ENCODE measurements around the gene SLC15A3. TPM values are rescaled to one million over a fixed set of nuclear protein-coding genes. Genes with fewer than 3 reads are reported as not detected.

Gene SLC15A3
- total RNA-seq, 1 donor from 2014 or later = 3.5 TPM

DNA sequence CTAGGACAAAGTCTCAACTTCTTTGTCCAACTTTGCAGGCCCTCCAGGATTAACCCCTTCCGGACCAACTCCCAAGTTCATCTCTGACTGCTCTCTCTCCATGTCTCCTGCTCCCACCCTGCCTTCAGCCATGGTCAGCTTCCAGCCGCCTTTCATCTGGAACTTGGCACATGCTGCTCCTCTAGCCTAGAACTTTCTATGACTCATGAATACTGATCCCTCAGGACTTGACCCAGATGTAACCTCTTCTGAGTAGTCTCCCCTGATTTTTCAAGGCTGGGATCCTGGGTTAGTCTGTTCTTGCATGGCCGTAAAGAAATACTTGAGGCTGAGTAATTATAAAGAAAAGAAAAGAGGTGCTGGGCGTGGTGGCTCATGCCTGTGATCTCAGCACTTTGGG, 5.2 kb upstream of the SLC15A3 start:
- peaks cover 16% of the 10 kb centered on the region for H3K27me3 Mint-ChIP-seq
- H3K27ac Mint-ChIP-seq = no peak overlapping the region
- H3K4me1 Mint-ChIP-seq (ENCODE audit: unreplicated experiment) = peaks cover 11% of the 10 kb centered on the region
- H3K9me3 Mint-ChIP-seq = no peaks in the 10 kb centered on the region
- H3K4me3 Mint-ChIP-seq = no peak overlapping the region
- DNase-seq (ENCODE audit: extremely low spot score, unreplicated experiment) = no peak
- H3K36me3 Mint-ChIP-seq = peaks cover 4% of the 10 kb centered on the region
- TF ChIP-seq, protein P1, sequence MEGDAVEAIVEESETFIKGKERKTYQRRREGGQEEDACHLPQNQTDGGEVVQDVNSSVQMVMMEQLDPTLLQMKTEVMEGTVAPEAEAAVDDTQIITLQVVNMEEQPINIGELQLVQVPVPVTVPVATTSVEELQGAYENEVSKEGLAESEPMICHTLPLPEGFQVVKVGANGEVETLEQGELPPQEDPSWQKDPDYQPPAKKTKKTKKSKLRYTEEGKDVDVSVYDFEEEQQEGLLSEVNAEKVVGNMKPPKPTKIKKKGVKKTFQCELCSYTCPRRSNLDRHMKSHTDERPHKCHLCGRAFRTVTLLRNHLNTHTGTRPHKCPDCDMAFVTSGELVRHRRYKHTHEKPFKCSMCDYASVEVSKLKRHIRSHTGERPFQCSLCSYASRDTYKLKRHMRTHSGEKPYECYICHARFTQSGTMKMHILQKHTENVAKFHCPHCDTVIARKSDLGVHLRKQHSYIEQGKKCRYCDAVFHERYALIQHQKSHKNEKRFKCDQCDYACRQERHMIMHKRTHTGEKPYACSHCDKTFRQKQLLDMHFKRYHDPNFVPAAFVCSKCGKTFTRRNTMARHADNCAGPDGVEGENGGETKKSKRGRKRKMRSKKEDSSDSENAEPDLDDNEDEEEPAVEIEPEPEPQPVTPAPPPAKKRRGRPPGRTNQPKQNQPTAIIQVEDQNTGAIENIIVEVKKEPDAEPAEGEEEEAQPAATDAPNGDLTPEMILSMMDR (conservative IDR thresholded peaks at IDR 0.05) = no peak

DNA sequence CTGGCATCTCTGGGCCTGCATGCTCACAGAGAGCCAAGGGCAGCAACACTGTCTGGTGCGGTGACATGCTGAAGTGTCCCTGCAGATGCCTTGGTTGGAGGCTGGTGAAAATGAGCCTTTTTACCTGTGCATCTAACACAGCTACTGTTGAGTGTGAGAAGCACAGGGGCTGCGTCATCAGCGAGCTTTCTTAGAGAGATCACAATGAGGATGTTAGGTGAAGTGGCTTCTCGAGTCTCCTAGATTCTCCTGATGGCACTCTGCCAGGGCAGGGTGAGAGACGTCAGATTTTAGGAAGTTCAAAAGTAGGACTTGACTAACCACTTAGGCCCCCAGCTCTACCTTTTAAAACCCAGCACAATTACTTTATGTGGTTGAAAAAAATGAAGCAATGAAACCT, 3.6 kb upstream of the SLC15A3 start:
- Mint-ChIP-seq H3K27ac (no peak overlapping the region), H3K4me3 (no peak overlapping the region), H3K36me3 (peaks cover 4% of the 10 kb centered on the region), H3K4me1 (ENCODE audit: unreplicated experiment) (peaks cover 14% of the 10 kb centered on the region), H3K9me3 (no peaks in the 10 kb centered on the region), H3K27me3 (peaks cover 23% of the 10 kb centered on the region)
- DNase-seq (ENCODE audit: extremely low spot score, unreplicated experiment) = no peak
- TF ChIP-seq, protein P1 (conservative IDR thresholded peaks at IDR 0.05) = no peak

DNA sequence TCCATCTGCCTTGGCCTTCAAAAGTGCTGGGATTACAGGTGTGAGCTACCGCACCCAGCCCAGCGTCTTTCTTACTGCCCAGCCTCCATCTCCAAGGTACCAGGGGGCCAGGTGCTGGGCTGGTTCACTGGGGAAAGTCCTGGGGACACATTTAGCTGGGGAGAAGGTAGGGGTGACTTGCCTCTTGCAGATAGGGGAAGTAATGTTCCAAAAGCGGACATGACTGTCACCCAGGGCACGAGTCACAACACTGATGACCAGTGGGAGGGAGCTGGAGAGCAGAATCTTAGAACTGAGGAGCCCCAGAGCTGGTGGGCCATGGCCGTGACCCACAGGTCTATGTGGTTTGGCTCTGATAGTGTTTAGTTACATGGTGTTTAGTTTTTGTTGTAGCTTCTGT, 2.4 kb upstream of the SLC15A3 start:
- H3K27me3 Mint-ChIP-seq = peaks cover 33% of the 10 kb centered on the region
- no peak overlapping the region for H3K27ac Mint-ChIP-seq
- TF ChIP-seq, protein P1 (conservative IDR thresholded peaks at IDR 0.05) = no peak
- peaks cover 10% of the 10 kb centered on the region for H3K4me1 Mint-ChIP-seq (ENCODE audit: unreplicated experiment)
- no peak overlapping the region for H3K4me3 Mint-ChIP-seq
- H3K9me3 Mint-ChIP-seq = no peaks in the 10 kb centered on the region
- H3K36me3 Mint-ChIP-seq = peaks cover 4% of the 10 kb centered on the region
- no peak for DNase-seq (ENCODE audit: extremely low spot score, unreplicated experiment)

DNA sequence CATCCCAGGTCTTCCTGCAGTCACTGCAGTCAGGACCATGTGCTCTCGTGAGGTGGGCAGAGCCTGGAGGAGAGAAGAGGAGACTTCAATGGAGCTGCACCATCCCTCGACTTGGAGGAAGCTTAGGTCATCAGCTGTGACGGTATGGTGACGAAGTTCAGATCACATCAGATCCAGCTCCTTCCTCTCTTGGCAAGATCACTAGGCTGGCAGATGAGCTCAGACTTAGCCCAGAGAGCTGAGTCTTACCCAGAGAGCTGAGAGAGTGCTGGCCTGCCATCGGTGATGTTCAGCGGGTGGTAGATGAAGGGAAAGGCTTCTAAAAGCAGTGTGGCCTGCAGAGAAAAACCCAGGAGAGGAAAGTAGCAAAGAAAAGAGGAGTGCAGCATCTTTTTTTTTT, 1.8 kb upstream of the SLC15A3 start:
- H3K27ac Mint-ChIP-seq = peak overlapping the region; percentile 34
- H3K27me3 Mint-ChIP-seq = peaks cover 39% of the 10 kb centered on the region
- H3K4me3 Mint-ChIP-seq = no peak overlapping the region

DNA sequence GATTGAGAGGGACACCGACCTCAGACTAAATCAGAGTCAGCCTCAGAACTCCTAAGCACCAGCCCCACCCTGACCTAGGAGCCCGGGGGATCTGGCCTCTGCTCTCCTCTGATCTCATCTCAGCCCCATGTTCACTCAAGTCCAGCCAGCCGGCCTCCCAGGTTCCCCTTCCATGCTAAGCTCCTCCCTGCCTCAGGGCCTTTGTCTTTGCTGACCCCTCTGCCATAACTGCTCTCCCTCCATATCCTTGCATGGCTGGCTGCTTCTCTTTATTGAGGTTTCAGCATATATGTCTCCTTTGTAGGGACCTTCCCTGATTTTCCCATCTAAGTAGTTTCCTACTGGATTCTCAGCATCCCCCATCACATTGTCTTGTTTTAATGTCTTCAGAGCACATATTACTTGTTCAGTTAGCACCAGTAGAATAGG, 780 bp upstream of the SLC15A3 start:
- H3K9me3 Mint-ChIP-seq = no peaks in the 10 kb centered on the region
- H3K27me3 Mint-ChIP-seq = peaks cover 44% of the 10 kb centered on the region
- H3K36me3 Mint-ChIP-seq = peaks cover 4% of the 10 kb centered on the region
- TF ChIP-seq, protein P1 (conservative IDR thresholded peaks at IDR 0.05) = no peak
- peak overlapping the region; percentile 14 for H3K4me3 Mint-ChIP-seq
- DNase-seq (ENCODE audit: extremely low spot score, unreplicated experiment) = no peak
- peaks cover 18% of the 10 kb centered on the region for H3K4me1 Mint-ChIP-seq (ENCODE audit: unreplicated experiment)
- peak overlapping the region; percentile 56 for H3K27ac Mint-ChIP-seq

More for the DNA sequence above, 1.8 kb upstream of the SLC15A3 start:
- TF ChIP-seq, protein P1 (conservative IDR thresholded peaks at IDR 0.05) = no peak
- Mint-ChIP-seq H3K9me3 (no peaks in the 10 kb centered on the region), H3K36me3 (peaks cover 4% of the 10 kb centered on the region), H3K4me1 (ENCODE audit: unreplicated experiment) (peaks cover 10% of the 10 kb centered on the region)
- DNase-seq (ENCODE audit: extremely low spot score, unreplicated experiment) = no peak

DNA sequence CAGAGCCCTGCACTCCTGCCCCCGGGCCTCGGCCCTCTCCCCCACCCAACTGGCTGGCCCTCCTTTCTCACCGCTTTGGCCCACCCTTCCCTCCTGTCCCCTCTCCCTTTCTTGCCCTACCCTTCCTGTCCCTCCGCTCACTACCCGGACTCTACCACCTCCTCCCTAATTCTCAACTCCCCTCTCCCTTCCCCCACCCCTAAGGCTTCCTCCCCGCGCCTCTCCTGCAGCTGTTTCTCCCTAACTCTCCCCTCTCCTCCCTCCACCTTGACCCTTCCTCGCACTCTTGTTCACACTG, 421 bp downstream of the SLC15A3 start:
- Mint-ChIP-seq H3K4me1 (ENCODE audit: unreplicated experiment) (peaks cover 18% of the 10 kb centered on the region), H3K4me3 (no peak overlapping the region), H3K9me3 (no peaks in the 10 kb centered on the region), H3K36me3 (peaks cover 4% of the 10 kb centered on the region), H3K27ac (no peak overlapping the region), H3K27me3 (peaks cover 44% of the 10 kb centered on the region)
- no peak for DNase-seq (ENCODE audit: extremely low spot score, unreplicated experiment)
- TF ChIP-seq, protein P1 (conservative IDR thresholded peaks at IDR 0.05) = no peak

Data from type B pancreatic cell (in vitro differentiated cells).